ENCODE results near the gene PHOX2B. TPM values are rescaled to one million over a fixed set of nuclear protein-coding genes. Genes with fewer than 3 reads are reported as not detected.
"Not testable (repeated sequence)": the region's sequence is repeated elsewhere in the genome, so short reads cannot be mapped to it uniquely, and the experiment has no call there.

PHOX2B gene
- total and polyA plus RNA-seq, 4 donors: 0.10 to 0.27 (median 0.12) TPM

DNA sequence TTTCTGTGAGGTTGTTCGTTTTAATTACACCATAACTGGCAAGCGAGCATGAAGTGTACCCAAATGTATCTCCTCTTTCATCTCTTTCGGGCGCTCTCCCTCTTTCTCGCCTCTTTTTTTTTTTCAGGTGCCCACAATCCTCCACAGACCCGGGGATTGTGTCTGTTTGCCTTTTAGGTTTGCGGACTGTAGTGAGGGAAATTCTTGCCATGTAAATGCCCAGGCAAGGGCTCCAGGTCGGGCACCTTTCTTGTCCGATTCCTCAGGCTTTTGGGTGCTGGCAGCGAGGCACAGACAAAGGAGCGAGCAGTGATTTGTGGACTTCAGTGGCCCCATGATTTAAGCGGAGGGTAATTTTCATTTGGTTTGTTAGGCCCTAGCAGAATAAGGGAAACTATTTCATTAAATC is 1.1 kb upstream of the PHOX2B start:
- DNase-seq (ENCODE audit: low read depth in 4 of 6, low spot score in 6 of 6): peak in 2 of 6 donors; percentile 55 to 72
- no peak overlapping the region for H3K27ac ChIP-seq (ENCODE audit: low read depth, low read length)
- WGBS (ENCODE audit: insufficient coverage): 0% methylated on average over 3 of the region's 12 CpGs

DNA sequence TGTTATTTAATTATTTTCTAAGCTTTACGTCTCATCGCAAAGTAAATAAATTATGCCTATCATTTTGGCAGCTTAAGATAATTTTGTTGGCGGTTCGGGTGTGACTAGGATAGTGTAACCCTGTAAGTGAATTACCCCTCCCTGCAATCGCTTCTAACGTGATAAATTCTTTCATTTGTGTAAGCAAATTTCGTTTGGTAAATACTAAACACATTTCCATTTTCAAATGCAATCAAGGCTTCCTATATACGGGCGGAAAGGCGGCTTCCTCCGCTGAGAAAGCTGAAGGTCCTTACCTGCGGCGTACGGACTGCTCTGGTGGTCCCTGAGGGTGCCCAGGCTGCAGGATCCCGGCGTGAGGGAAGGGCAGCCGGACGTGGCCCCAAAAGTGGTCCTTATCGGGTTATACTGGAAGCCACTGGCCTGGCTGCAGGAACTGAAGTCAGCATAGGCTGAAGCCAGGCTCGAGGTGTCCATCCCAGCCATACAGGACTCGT is 403 bp downstream of the PHOX2B start:
- DNase-seq (ENCODE audit: low read depth in 4 of 6, low spot score in 6 of 6): peak in 1 of 6 donors; percentile 33
- H3K36me3 ChIP-seq (ENCODE audit: control insufficient read depth, insufficient read depth, low read length): no peaks in the 10 kb centered on the region

More for the DNA sequence above, 1.1 kb upstream of the PHOX2B start:
- peaks cover 2% of the 10 kb centered on the region for H3K9me3 ChIP-seq (ENCODE audit: control insufficient read depth, insufficient read depth, low read length)
- H3K4me1 ChIP-seq (ENCODE audit: control insufficient read depth, insufficient read depth, low read length): peaks cover 34% of the 10 kb centered on the region
- H3K4me3 ChIP-seq (ENCODE audit: low read depth, low read length): no peak overlapping the region
- H3K27me3 ChIP-seq (ENCODE audit: control insufficient read depth, insufficient read depth, low read length): peaks cover 100% of the 10 kb centered on the region
- no peaks in the 10 kb centered on the region for H3K36me3 ChIP-seq (ENCODE audit: control insufficient read depth, insufficient read depth, low read length)

DNA sequence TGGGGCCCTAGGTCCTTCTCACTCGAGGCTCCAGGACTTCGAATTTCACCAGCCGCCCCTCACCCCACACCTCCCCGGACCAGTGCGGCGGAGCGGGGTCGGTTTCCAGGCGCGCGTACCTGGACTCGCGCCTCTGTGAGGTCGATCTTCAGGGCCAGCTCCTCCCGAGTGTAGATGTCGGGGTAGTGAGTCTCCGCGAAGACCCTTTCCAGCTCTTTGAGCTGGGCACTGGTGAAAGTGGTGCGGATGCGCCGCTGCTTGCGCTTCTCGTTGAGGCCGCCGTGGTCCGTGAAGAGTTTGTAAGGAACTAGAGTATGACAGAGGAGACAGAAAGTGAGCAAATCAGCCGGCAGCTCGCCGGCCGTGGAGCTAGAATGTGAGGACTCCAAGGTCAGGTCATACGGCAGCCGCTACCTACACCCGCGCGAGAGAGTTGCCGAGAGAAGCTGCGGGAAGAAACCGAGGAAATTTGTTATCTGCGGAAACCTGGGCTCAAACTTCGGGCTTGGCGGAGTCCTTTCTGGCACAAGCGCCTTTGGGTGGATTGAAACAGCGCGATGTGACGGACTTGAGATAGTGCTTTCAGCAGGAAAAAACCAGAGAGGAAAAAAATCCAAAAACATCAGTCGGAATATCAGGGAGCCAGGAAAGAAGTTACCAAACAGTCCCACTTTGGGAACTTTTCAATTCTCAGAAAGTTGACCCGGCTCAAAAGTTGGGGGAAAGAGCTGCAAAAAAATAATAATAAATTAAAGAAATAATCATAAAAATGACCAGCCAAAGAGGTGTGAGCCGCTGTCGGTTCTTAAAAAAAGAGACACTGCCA is 1.1 kb downstream of the PHOX2B start:
- peak in 2 of 6 donors; percentile 36 to 38 for DNase-seq (ENCODE audit: low read depth in 4 of 6, low spot score in 6 of 6)
- 1% methylated on average over 41 of the region's 49 CpGs for WGBS (ENCODE audit: insufficient coverage)

More for the DNA sequence above, 403 bp downstream of the PHOX2B start:
- peaks cover 2% of the 10 kb centered on the region for H3K9me3 ChIP-seq (ENCODE audit: control insufficient read depth, insufficient read depth, low read length)
- H3K4me3 ChIP-seq (ENCODE audit: low read depth, low read length): no peak overlapping the region
- H3K4me1 ChIP-seq (ENCODE audit: control insufficient read depth, insufficient read depth, low read length): peaks cover 36% of the 10 kb centered on the region
- H3K27me3 ChIP-seq (ENCODE audit: control insufficient read depth, insufficient read depth, low read length): peaks cover 99% of the 10 kb centered on the region
- H3K27ac ChIP-seq (ENCODE audit: low read depth, low read length): no peak overlapping the region
- 2% methylated on average over 12 of the region's 21 CpGs for WGBS (ENCODE audit: insufficient coverage)

DNA sequence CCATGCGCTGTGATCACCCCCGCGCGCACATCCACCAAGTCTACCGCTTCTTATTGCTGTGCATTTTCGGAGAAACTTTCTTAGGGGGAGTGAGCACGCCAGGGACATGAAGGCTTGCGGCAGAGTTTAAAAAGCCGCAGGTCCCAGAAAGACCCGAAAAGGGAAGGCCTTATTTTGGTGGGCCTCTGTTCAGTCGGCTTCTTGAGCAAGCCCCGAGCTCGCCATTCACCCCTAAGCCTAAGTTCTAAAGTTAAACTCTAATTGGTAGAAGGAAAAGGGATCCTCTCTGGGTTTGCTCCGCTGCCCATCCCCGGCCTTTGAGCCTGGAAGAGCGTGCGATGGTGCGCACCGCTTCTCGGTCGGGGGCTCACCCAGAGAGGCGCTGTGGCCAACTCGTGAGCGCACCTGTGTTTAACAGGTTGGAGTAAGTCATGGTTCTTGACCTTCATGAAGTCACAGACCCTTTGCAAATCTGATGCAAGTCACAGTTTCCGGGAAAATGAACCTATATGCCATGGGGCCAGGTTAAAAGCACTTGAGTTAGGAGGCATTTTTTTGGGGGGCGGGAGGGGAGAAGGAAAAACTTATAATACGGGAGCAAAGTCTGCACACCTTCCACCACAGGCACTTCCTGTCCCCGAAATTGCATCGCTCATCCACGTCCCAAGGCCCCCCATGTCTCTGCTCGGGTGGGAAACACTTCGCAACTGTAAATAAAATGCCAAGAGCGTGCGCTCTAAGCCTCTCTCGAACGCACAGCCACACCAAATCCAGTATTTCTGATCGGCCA is 1.9 kb downstream of the PHOX2B start:
- peaks cover 2% of the 10 kb centered on the region for H3K9me3 ChIP-seq (ENCODE audit: control insufficient read depth, insufficient read depth, low read length)
- peaks cover 99% of the 10 kb centered on the region for H3K27me3 ChIP-seq (ENCODE audit: control insufficient read depth, insufficient read depth, low read length)
- H3K4me1 ChIP-seq (ENCODE audit: control insufficient read depth, insufficient read depth, low read length): peaks cover 32% of the 10 kb centered on the region
- no peaks in the 10 kb centered on the region for H3K36me3 ChIP-seq (ENCODE audit: control insufficient read depth, insufficient read depth, low read length)
- WGBS (ENCODE audit: insufficient coverage): 2% methylated on average over 33 of the region's 37 CpGs
- H3K4me3 ChIP-seq (ENCODE audit: low read depth, low read length): no peak overlapping the region
- H3K27ac ChIP-seq (ENCODE audit: low read depth, low read length): no peak overlapping the region
- no peak for DNase-seq (ENCODE audit: low read depth in 4 of 6, low spot score in 6 of 6)

More for the DNA sequence above, 1.1 kb downstream of the PHOX2B start:
- Histone ChIP-seq H3K4me1 (ENCODE audit: control insufficient read depth, insufficient read depth, low read length) (peaks cover 36% of the 10 kb centered on the region), H3K36me3 (ENCODE audit: control insufficient read depth, insufficient read depth, low read length) (no peaks in the 10 kb centered on the region), H3K27me3 (ENCODE audit: control insufficient read depth, insufficient read depth, low read length) (peaks cover 99% of the 10 kb centered on the region), H3K9me3 (ENCODE audit: control insufficient read depth, insufficient read depth, low read length) (peaks cover 2% of the 10 kb centered on the region), H3K4me3 (ENCODE audit: low read depth, low read length) (no peak overlapping the region), H3K27ac (ENCODE audit: low read depth, low read length) (no peak overlapping the region)

DNA sequence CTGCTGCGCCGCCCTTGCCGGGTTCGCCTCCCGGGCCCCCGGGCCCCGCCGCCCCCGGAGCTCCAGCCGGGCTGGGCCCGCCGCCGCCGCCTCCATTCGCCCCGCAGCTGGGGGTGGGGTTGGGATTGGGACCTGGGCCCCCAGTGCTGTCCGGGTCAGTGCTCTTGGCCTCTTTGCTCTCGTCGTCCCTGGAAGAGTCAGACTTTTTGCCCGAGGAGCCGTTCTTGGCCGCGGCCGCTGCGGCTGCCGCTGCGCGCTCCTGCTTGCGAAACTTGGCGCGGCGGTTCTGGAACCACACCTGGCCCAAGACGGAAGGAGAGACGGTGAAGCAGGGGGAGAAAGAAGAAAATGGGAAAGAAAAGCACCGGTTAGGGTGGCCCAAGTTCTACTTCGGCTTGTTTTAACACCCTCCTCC is 2.5 kb downstream of the PHOX2B start:
- Histone ChIP-seq H3K27ac (ENCODE audit: low read depth, low read length) (no peak overlapping the region), H3K27me3 (ENCODE audit: control insufficient read depth, insufficient read depth, low read length) (peaks cover 99% of the 10 kb centered on the region), H3K4me3 (ENCODE audit: low read depth, low read length) (no peak overlapping the region), H3K9me3 (ENCODE audit: control insufficient read depth, insufficient read depth, low read length) (peaks cover 2% of the 10 kb centered on the region), H3K36me3 (ENCODE audit: control insufficient read depth, insufficient read depth, low read length) (no peaks in the 10 kb centered on the region), H3K4me1 (ENCODE audit: control insufficient read depth, insufficient read depth, low read length) (peaks cover 26% of the 10 kb centered on the region)
- DNase-seq (ENCODE audit: low read depth in 4 of 6, low spot score in 6 of 6): no peak
- under 1% methylated on average over 36 of the region's 36 CpGs for WGBS (ENCODE audit: insufficient coverage)

DNA sequence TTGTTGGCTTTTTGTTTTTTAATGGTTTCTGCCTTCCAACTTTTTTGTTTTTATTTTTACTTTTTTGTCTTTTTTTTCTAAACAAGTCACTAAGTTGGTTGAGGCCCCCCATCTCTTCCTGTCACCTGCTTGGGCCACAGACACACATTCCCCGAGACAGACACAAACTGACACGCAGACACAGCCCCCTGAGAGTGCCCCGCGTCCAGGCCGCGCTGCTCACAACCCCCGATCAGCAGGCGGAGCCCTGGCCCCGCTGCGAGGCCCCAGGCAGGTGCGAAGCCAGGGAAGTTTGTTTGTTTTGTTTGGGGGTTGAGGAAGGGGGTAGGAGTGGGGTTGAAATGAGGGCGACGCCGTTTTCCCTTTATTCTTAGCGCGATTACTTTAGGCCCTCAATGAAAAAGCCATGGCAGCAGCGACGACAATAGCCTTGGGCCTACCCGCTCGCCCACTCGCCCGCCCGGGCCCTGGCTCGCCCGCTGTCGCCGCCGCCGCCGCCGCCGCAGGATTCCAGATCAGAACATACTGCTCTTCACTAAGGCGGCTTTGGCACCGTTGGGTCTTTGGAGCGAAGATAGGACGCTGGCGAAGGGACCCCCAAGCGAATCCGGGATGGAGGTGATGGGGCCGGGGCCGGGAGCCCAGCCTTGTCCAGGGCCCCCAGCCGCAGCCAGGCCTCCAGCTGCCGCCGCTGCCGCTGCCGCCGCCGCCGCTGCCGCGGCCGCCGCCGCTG is 3.1 kb downstream of the PHOX2B start:
- H3K9me3 ChIP-seq (ENCODE audit: control insufficient read depth, insufficient read depth, low read length): peaks cover 2% of the 10 kb centered on the region
- H3K4me3 ChIP-seq (ENCODE audit: low read depth, low read length): no peak overlapping the region
- no peak for DNase-seq (ENCODE audit: low read depth in 4 of 6, low spot score in 6 of 6)
- no peaks in the 10 kb centered on the region for H3K36me3 ChIP-seq (ENCODE audit: control insufficient read depth, insufficient read depth, low read length)
- peaks cover 98% of the 10 kb centered on the region for H3K27me3 ChIP-seq (ENCODE audit: control insufficient read depth, insufficient read depth, low read length)
- WGBS (ENCODE audit: insufficient coverage): 2% methylated on average over 54 of the region's 54 CpGs
- no peak overlapping the region for H3K27ac ChIP-seq (ENCODE audit: low read depth, low read length)
- peaks cover 24% of the 10 kb centered on the region for H3K4me1 ChIP-seq (ENCODE audit: control insufficient read depth, insufficient read depth, low read length)

DNA sequence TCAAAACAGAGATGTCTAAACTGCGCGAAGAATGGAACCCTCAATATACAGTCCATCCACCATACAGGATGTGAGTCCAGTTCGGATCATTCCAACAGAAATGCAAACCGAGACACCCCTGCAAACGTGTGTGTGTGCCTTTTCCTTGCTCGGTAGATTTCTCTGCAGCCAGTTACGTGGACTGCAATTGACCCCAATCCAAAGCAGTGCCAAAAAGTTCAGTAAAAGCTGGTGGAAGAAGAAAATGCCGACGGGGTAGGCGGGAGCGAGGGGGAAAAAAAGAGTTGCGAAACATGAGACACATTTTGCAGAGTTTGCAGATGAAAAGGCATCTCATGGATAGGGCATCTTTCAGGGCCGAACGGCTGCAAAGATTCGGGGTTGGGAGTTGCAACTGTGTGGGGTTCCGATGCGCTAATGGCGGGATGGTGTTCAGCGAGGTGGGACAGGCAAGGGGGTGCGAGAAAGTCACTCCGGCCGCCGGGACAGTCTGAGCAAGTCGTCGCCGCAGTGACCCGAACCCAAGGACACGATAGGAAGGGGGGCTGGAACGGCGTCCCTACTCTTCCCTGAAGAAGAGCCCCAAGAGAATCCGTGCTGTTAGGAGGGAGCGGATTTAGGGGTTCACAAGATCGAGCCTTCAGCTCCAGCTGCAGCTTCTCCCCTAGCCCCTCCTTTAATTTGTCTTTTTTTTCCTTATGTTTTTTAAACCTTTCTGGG is 3.8 kb downstream of the PHOX2B start:
- Histone ChIP-seq H3K4me3 (ENCODE audit: low read depth, low read length) (no peak overlapping the region), H3K4me1 (ENCODE audit: control insufficient read depth, insufficient read depth, low read length) (peaks cover 19% of the 10 kb centered on the region), H3K9me3 (ENCODE audit: control insufficient read depth, insufficient read depth, low read length) (peaks cover 2% of the 10 kb centered on the region), H3K27ac (ENCODE audit: low read depth, low read length) (no peak overlapping the region), H3K27me3 (ENCODE audit: control insufficient read depth, insufficient read depth, low read length) (peaks cover 98% of the 10 kb centered on the region), H3K36me3 (ENCODE audit: control insufficient read depth, insufficient read depth, low read length) (no peaks in the 10 kb centered on the region)
- peak in 2 of 6 donors; percentile 16 to 35 for DNase-seq (ENCODE audit: low read depth in 4 of 6, low spot score in 6 of 6)
- WGBS (ENCODE audit: insufficient coverage): 5% methylated on average over 30 of the region's 33 CpGs

DNA sequence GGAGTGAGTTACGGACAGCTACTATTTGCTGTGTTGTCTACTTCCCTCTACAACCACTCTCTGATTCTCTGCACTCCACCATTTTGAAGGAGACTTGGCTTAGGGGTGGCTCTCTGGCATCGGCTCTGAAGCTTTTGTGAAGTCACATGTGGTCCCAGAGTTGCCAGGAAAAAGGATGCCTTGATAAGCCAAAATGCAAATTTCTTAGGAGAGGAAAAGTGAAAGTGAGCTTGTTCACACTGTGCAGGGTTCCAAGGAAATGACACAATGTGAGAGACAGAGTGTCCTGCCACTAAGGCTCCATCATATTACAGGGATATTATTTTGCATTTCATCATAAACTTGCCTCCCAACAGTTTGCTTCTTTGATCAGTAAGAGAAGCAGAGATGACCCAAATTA is 7.2 kb downstream of the PHOX2B start:
- DNase-seq (ENCODE audit: low read depth in 4 of 6, low spot score in 6 of 6): peak in 1 of 6 donors; percentile 86
- no peak overlapping the region for H3K27ac ChIP-seq (ENCODE audit: low read depth, low read length)
- WGBS (ENCODE audit: insufficient coverage): 86% methylated on average over 1 of the region's 2 CpGs
- peaks cover 87% of the 10 kb centered on the region for H3K27me3 ChIP-seq (ENCODE audit: control insufficient read depth, insufficient read depth, low read length)
- no peak overlapping the region for H3K4me3 ChIP-seq (ENCODE audit: low read depth, low read length)
- no peaks in the 10 kb centered on the region for H3K36me3 ChIP-seq (ENCODE audit: control insufficient read depth, insufficient read depth, low read length)
- H3K4me1 ChIP-seq (ENCODE audit: control insufficient read depth, insufficient read depth, low read length): peaks cover 10% of the 10 kb centered on the region
- H3K9me3 ChIP-seq (ENCODE audit: control insufficient read depth, insufficient read depth, low read length): peaks cover 2% of the 10 kb centered on the region

DNA sequence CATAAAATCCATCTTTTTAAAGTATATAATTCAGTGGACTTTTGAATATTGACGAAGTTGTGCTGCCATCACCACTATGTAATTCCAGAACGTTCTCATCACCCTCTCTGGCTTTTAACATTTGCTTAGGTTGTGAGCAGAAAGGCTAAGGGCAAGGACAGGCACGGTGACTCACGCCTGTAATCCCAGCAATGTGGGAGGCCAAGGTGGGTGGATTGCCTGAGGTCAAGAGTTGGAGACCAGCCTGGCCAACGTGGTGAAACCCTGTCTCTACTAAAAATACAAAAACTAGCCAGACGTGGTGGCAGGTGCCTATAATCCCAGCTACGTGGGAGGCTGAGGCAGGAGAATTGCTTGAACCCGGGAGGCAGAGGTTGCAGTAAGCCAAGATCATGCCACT is 11.0 kb downstream of the PHOX2B start:
- not testable (repeated sequence) for DNase-seq (ENCODE audit: low read depth in 4 of 6, low spot score in 6 of 6); H3K4me3 ChIP-seq (ENCODE audit: low read depth, low read length); H3K27ac ChIP-seq (ENCODE audit: low read depth, low read length); H3K9me3 ChIP-seq (ENCODE audit: control insufficient read depth, insufficient read depth, low read length); H3K4me1 ChIP-seq (ENCODE audit: control insufficient read depth, insufficient read depth, low read length); H3K36me3 ChIP-seq (ENCODE audit: control insufficient read depth, insufficient read depth, low read length)
- peaks cover 67% of the 10 kb centered on the region for H3K27me3 ChIP-seq (ENCODE audit: control insufficient read depth, insufficient read depth, low read length)
- WGBS (ENCODE audit: insufficient coverage): 85% methylated on average over 4 of the region's 8 CpGs
